GM12801 (cell line): ENCODE data around the gene KCNMB2.

Source experiments
- CTCF ChIP-seq: IDR thresholded peaks from one replicate; pipeline ENCODE4 v1.5.1; 2011; ENCODE audit warnings: control low read depth; ENCODE audit not compliant: insufficient read length; ENCODE audit errors: extremely low read depth

The KCNMB2 gene

GRCh38 chr3:178673529-178673928 is 137.3 kb downstream of the KCNMB2 start:
- no peak for TF ChIP-seq CTCF

GRCh38 chr3:178676077-178676476 is 139.8 kb downstream of the KCNMB2 start:
- TF ChIP-seq CTCF: no peak

- no peak for TF ChIP-seq CTCF
Measured at GRCh38 chr3:178676942-178677790, 140.9 kb downstream of the KCNMB2 start.

- no peak for TF ChIP-seq CTCF
Measured at GRCh38 chr3:178677961-178678360, 141.7 kb downstream of the KCNMB2 start.

GRCh38 chr3:178680037-178680436 is 143.8 kb downstream of the KCNMB2 start:
- TF ChIP-seq CTCF: no peak

- TF ChIP-seq CTCF: no peak
Measured at GRCh38 chr3:178680489-178680888, 144.3 kb downstream of the KCNMB2 start.

GRCh38 chr3:178684881-178685590 is 148.8 kb downstream of the KCNMB2 start:
- no peak for TF ChIP-seq CTCF
